Peyer's patch (tissue), 4 donors: Measurements from ENCODE around the gene HOXC4. TPM values are rescaled to one million over a fixed set of nuclear protein-coding genes. Genes with fewer than 3 reads are reported as not detected.

ENCODE experiments used
- small RNA-seq, 2 donors: library from RNA; depleted of rRNA; stranded (forward); fragments of <200 nt; gene quantifications; one replicate each; pipeline ENCODE3, GENCODE V24; 2016
- total RNA-seq, 4 donors: library from RNA; depleted of rRNA; stranded (reverse); fragments of >200 nt; gene quantifications; one replicate each; pipeline ENCODE4 v1.1.0, GENCODE V29; 2016

Gene HOXC4
- total RNA-seq, 4 donors from 2014 or later, result 1.1 to 8.3 (median 1.8) TPM

Small RNAs within 50 kb of the gene (small RNA-seq; reads per million reads assigned to genes)
- gene HOXC5, result 0 reads per million in 2 donors
- gene MIR615, result 3.2 to 4.0 reads per million in 2 donors
- 0 reads per million in 2 donors for gene RF00019

Other genes with a start within 250 kb of the HOXC4 start
- gene HOXC13, start 115.0 kb upstream of the HOXC4 start, total RNA-seq, result not detected
- gene HOXC12, start 98.9 kb upstream of the HOXC4 start, total RNA-seq, result not detected
- gene HOXC11, start 80.7 kb upstream of the HOXC4 start, total RNA-seq, result under 1 TPM in 3 of 4 donors, not detected in 1; 0.40 to 0.76 (median 0.70) TPM
- gene HOTAIR, start 78.9 kb upstream of the HOXC4 start, total RNA-seq, result 1 to 10 TPM in 1 of 4 donors, not detected in 3; 1.4 TPM
- gene HOXC10, start 68.7 kb upstream of the HOXC4 start, total RNA-seq, result 1 to 10 TPM in 1 of 4 donors, not detected in 3; 1.0 TPM
- gene HOXC9, start 53.7 kb upstream of the HOXC4 start, total RNA-seq, result 10 to 100 TPM in 1 of 4 donors, 1 to 10 TPM in 2, not detected in 1; 1.7 to 13.2 (median 1.9) TPM
- gene HOXC8, start 44.9 kb upstream of the HOXC4 start, total RNA-seq, result 1 to 10 TPM in 3 of 4 donors, under 1 TPM in 1; 0.35 to 1.7 (median 1.1) TPM
- gene HOXC6, start 25.4 kb upstream of the HOXC4 start, total RNA-seq, result 1 to 10 TPM in 2 of 4 donors, under 1 TPM in 2; 0.70 to 1.7 (median 1.3) TPM
- not detected for gene HOXC5, start 20.8 kb upstream of the HOXC4 start, total RNA-seq
- 10 to 100 TPM; 37.7 to 86.6 (median 54.2) TPM for gene SMUG1, start 135.2 kb downstream of the HOXC4 start, total RNA-seq
- gene CBX5, start 226.3 kb downstream of the HOXC4 start, total RNA-seq, result 10 to 100 TPM; 14.9 to 33.0 (median 20.4) TPM
- 100 to 1,000 TPM; 198 to 703 (median 254) TPM for gene HNRNPA1, start 226.9 kb downstream of the HOXC4 start, total RNA-seq
- gene NFE2, start 247.2 kb downstream of the HOXC4 start, total RNA-seq, result not detected